ENCODE results near the gene ZG16B.
A peak's percentile ranks its signal among the peaks of the same experiment; 100 is the strongest.

Gene ZG16B

DNA sequence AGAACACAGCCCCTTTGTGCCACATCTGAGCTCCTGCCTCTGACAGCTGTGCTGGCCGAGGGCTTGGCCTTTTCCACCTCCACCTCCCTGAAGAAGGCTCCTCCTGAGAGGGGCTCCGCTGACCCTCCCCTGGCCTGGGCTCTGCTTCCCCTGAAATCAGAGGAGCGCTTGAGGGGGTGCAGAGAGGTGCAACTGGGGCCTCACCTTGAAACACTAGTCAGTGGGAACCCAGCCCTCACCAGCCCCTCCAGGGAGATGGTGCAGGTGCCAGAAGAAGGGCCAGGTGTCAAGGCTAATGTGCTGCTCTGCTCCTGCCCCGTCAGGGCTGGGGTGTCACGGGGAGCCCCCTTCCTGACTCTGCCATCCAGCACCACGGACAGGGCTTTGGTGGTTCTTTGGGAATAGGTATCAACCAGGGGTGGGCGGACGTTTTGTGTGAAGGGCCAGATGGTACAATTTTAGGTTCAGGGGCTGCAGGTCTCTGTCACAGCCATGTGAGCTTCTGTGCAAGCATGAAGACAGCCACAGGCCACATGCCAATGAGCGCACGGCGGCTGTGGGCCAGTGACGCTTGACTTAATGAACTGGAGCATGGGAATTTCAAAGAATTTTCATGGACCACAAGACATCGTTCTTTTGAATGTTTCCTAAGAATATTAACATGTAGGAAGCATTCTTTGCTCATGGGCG is 2.1 kb upstream of the ZG16B start:
- no peak for ATAC-seq (ENCODE audit: low read depth)
- Histone ChIP-seq H3K4me1 (ENCODE audit: insufficient read depth, poor library complexity, severe bottlenecking) (peaks cover 8% of the 10 kb centered on the region), H3K9me3 (ENCODE audit: severe bottlenecking) (no peaks in the 10 kb centered on the region), H3K27ac (ENCODE audit: poor library complexity, severe bottlenecking) (no peak overlapping the region), H3K36me3 (ENCODE audit: low read depth) (no peaks in the 10 kb centered on the region), H3K4me3 (ENCODE audit: severe bottlenecking) (no peak overlapping the region), H3K27me3 (ENCODE audit: insufficient read depth, poor library complexity, severe bottlenecking) (no peaks in the 10 kb centered on the region)
- no peak for TF ChIP-seq CTCF (IDR thresholded peaks at IDR 0.05; ENCODE audit: poor library complexity, severe bottlenecking)
- DNase-seq (ENCODE audit: low spot score), result no peak

DNA sequence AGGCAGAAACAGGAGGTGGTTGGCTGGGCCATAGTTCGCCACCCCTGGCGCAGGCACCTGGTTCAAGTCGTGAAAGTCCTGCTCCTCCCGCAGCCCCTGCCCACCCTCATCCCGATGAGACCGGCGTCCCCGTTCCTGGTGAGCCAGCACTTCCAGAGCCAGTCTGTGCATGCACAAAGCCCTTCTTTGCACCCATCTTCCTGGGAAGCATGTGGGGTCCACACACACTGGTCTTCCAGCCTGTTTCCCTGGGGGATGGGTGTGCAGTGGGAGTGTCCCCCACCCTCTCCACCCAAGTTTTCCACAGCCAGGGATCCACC is 1.6 kb upstream of the ZG16B start:
- Histone ChIP-seq H3K9me3 (ENCODE audit: severe bottlenecking) (no peaks in the 10 kb centered on the region), H3K4me1 (ENCODE audit: insufficient read depth, poor library complexity, severe bottlenecking) (peaks cover 8% of the 10 kb centered on the region), H3K4me3 (ENCODE audit: severe bottlenecking) (no peak overlapping the region), H3K27ac (ENCODE audit: poor library complexity, severe bottlenecking) (no peak overlapping the region), H3K27me3 (ENCODE audit: insufficient read depth, poor library complexity, severe bottlenecking) (no peaks in the 10 kb centered on the region), H3K36me3 (ENCODE audit: low read depth) (no peaks in the 10 kb centered on the region)
- DNase-seq (ENCODE audit: low spot score) (no peak), ATAC-seq (ENCODE audit: low read depth) (no peak)
- TF ChIP-seq CTCF (IDR thresholded peaks at IDR 0.05; ENCODE audit: poor library complexity, severe bottlenecking), result no peak

DNA sequence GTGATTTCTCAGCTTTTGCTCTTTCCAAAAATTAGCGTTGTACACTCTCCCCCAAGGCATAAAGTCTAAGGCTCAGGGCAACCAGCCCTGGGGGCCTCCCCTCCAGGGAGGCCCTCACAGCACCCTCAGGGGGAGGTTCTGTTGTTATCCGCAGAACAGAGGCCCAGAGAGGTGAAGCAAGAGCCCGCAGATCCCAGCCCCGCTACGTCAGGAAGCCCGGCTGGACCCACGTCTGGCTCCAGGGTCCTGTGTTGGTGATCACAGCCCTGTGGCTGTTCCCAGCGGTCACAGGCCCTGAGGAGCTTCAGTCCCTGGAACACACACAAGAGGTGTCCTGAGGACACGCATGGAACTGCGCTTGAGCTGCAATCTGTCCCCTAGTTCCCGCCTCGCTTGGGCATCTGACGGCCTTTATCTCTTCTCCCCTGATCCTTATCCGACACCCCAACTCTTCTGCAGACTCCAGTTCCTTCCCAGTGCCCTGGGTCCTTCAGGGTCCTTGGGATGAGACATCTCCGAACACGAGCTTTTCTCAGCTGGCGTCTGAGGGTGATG is 1.1 kb upstream of the ZG16B start:
- TF ChIP-seq CTCF (IDR thresholded peaks at IDR 0.05; ENCODE audit: poor library complexity, severe bottlenecking), result no peak
- Histone ChIP-seq H3K4me1 (ENCODE audit: insufficient read depth, poor library complexity, severe bottlenecking) (peaks cover 8% of the 10 kb centered on the region), H3K4me3 (ENCODE audit: severe bottlenecking) (no peak overlapping the region), H3K27ac (ENCODE audit: poor library complexity, severe bottlenecking) (no peak overlapping the region), H3K9me3 (ENCODE audit: severe bottlenecking) (no peaks in the 10 kb centered on the region), H3K27me3 (ENCODE audit: insufficient read depth, poor library complexity, severe bottlenecking) (no peaks in the 10 kb centered on the region), H3K36me3 (ENCODE audit: low read depth) (no peaks in the 10 kb centered on the region)
- ATAC-seq (ENCODE audit: low read depth) (no peak), DNase-seq (ENCODE audit: low spot score) (no peak)

DNA sequence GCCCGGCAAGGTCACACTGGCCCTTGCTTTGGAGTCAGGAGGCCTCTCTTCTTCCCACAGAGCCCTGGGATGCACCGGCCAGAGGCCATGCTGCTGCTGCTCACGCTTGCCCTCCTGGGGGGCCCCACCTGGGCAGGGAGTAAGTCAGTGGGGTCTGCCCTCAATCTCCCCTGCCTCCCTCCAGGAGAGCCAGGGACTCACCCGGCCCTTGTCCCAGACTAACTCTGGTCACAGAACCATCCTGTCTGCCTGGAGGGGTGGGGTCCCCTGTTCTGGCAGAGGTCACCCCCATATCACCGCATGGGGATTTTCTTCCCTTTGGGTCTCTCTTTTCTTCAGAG is 222 bp downstream of the ZG16B start:
- no peaks in the 10 kb centered on the region for H3K36me3 ChIP-seq (ENCODE audit: low read depth)
- no peak overlapping the region for H3K4me3 ChIP-seq (ENCODE audit: severe bottlenecking)
- no peak for TF ChIP-seq CTCF (IDR thresholded peaks at IDR 0.05; ENCODE audit: poor library complexity, severe bottlenecking)
- H3K9me3 ChIP-seq (ENCODE audit: severe bottlenecking), result no peaks in the 10 kb centered on the region
- no peaks in the 10 kb centered on the region for H3K27me3 ChIP-seq (ENCODE audit: insufficient read depth, poor library complexity, severe bottlenecking)
- no peak for DNase-seq (ENCODE audit: low spot score)
- peak; percentile 20; the same call in 2 of the 3 replicates for ATAC-seq (ENCODE audit: low read depth)
- peak overlapping the region; percentile 39 for H3K27ac ChIP-seq (ENCODE audit: poor library complexity, severe bottlenecking)
- peaks cover 11% of the 10 kb centered on the region for H3K4me1 ChIP-seq (ENCODE audit: insufficient read depth, poor library complexity, severe bottlenecking)

GRCh38 chr16:2831203-2831602 is 1.1 kb downstream of the ZG16B start:
- no peak overlapping the region for H3K27ac ChIP-seq (ENCODE audit: poor library complexity, severe bottlenecking)
- peaks cover 17% of the 10 kb centered on the region for H3K4me1 ChIP-seq (ENCODE audit: insufficient read depth, poor library complexity, severe bottlenecking)
- no peak overlapping the region for H3K4me3 ChIP-seq (ENCODE audit: severe bottlenecking)
- ATAC-seq (ENCODE audit: low read depth) (no peak), DNase-seq (ENCODE audit: low spot score) (peak; percentile 62)
- H3K27me3 ChIP-seq (ENCODE audit: insufficient read depth, poor library complexity, severe bottlenecking), result no peaks in the 10 kb centered on the region
- H3K36me3 ChIP-seq (ENCODE audit: low read depth), result no peaks in the 10 kb centered on the region
- TF ChIP-seq CTCF (IDR thresholded peaks at IDR 0.05; ENCODE audit: poor library complexity, severe bottlenecking), result no peak
- no peaks in the 10 kb centered on the region for H3K9me3 ChIP-seq (ENCODE audit: severe bottlenecking)

All from RWPE2 (cell line).